HFF-Myc (cell line): ENCODE results near the gene SLC1A4.

Experiments
- DNase-seq: peaks from one replicate; pipeline ENCODE4 v3.0.0-alpha.2; 2011; ENCODE audit warnings: low read depth; ENCODE audit errors: extremely low read depth
- H3K4me3 ChIP-seq: replicated peaks from 2 replicates; pipeline ENCODE4 v1.5.1; 2011; ENCODE audit warnings: low read depth, mild to moderate bottlenecking, control low read depth, low read length
- TF ChIP-seq, protein P1 (sequence below): IDR thresholded peaks from 2 replicates; pipeline ENCODE4 v1.5.1; 2012; ENCODE audit warnings: mild to moderate bottlenecking, low read depth, low read length, control low read depth; ENCODE audit errors: missing control alignments

Gene SLC1A4

DNA sequence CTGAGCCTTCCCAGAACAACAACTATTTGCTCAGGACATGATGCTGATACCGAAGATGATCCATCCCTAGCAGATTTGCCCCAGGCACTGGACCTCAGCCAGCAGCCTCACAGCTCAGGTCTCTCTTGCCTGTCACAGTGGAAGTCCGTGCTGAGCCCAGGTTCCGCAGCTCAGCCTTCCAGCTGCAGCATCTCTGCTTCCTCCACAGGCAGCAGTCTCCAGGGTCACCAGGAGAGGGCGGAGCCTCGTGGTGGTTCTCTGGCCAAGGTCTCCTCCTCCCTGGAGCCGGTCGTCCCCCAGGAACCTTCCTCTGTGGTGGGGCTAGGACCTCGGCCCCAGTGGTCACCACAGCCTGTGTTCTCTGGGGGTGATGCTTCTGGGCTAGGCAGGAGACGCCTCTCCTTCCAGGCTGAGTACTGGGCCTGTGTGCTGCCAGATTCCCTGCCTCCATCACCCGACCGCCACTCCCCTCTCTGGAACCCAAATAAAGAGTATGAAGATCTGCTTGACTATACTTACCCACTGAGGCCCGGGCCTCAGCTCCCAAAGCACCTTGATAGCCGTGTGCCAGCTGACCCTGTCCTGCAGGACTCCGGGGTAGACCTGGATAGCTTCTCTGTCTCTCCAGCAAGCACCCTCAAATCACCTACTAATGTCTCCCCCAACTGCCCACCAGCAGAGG lies 82.4 kb downstream of the SLC1A4 start:
- TF ChIP-seq, protein P1, sequence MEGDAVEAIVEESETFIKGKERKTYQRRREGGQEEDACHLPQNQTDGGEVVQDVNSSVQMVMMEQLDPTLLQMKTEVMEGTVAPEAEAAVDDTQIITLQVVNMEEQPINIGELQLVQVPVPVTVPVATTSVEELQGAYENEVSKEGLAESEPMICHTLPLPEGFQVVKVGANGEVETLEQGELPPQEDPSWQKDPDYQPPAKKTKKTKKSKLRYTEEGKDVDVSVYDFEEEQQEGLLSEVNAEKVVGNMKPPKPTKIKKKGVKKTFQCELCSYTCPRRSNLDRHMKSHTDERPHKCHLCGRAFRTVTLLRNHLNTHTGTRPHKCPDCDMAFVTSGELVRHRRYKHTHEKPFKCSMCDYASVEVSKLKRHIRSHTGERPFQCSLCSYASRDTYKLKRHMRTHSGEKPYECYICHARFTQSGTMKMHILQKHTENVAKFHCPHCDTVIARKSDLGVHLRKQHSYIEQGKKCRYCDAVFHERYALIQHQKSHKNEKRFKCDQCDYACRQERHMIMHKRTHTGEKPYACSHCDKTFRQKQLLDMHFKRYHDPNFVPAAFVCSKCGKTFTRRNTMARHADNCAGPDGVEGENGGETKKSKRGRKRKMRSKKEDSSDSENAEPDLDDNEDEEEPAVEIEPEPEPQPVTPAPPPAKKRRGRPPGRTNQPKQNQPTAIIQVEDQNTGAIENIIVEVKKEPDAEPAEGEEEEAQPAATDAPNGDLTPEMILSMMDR, result peak; percentile 33
- no peak for DNase-seq
- no peak overlapping the region for H3K4me3 ChIP-seq

DNA sequence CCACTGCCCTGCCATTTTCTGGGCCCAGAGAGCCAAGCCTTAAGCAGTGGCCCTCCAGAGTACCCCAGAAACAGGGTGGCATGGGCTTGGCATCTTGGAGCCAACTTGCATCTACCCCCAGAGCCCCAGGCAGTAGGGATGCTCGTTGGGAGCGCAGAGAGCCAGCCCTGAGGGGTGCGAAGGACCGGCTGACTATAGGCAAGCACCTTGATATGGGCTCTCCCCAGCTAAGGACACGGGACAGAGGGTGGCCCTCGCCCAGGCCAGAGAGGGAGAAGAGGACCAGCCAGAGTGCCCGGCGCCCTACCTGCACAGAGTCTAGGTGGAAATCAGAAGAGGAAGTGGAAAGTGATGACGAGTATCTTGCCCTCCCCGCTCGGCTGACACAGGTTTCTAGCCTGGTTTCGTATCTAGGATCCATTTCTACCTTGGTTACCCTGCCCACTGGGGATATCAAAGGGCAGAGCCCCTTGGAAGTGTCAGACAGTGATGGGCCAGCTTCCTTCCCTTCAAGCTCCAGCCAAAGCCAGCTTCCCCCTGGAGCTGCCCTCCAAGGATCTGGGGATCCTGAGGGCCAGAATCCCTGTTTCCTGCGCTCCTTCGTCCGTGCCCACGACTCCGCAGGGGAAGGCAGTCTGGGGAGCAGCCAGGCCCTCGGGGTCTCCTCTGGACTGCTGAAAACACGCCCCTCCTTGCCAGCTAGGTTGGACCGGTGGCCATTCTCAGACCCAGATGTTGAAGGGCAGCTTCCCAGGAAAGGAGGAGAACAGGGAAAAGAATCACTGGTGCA lies 83.2 kb downstream of the SLC1A4 start:
- no peak for DNase-seq
- TF ChIP-seq, protein P1, result no peak
- no peak overlapping the region for H3K4me3 ChIP-seq
